ENCODE results near the gene CFAP97.

The CFAP97 gene

GRCh38 chr4:185221491-185221890, 17.7 kb upstream of the CFAP97 start:
- no peaks in the 10 kb centered on the region for H3K36me3 ChIP-seq
- H3K9me3 ChIP-seq: no peaks in the 10 kb centered on the region
- no peak for TF ChIP-seq CTCF (IDR thresholded peaks at IDR 0.05)
- no peak overlapping the region for H3K27ac ChIP-seq
- H3K4me1 ChIP-seq (ENCODE audit: control insufficient read depth in 1 of 2, insufficient read depth in 1 of 2, low read depth in 1 of 2, low read length in 1 of 2): no peaks in the 10 kb centered on the region
- H3K4me3 ChIP-seq (ENCODE audit: low read depth in 1 of 2, low read length in 1 of 2): no peak overlapping the region
- peaks cover 43% of the 10 kb centered on the region for H3K27me3 ChIP-seq

- H3K9me3 ChIP-seq: no peaks in the 10 kb centered on the region
- H3K4me1 ChIP-seq (ENCODE audit: control insufficient read depth in 1 of 2, insufficient read depth in 1 of 2, low read depth in 1 of 2, low read length in 1 of 2): no peaks in the 10 kb centered on the region
- peaks cover 42% of the 10 kb centered on the region for H3K27me3 ChIP-seq
- H3K36me3 ChIP-seq: no peaks in the 10 kb centered on the region
- no peak overlapping the region for H3K27ac ChIP-seq
- no peak for TF ChIP-seq CTCF (IDR thresholded peaks at IDR 0.05)
- no peak overlapping the region for H3K4me3 ChIP-seq (ENCODE audit: low read depth in 1 of 2, low read length in 1 of 2)
Observed at GRCh38 chr4:185219551-185220344, 15.9 kb upstream of the CFAP97 start.

DNA sequence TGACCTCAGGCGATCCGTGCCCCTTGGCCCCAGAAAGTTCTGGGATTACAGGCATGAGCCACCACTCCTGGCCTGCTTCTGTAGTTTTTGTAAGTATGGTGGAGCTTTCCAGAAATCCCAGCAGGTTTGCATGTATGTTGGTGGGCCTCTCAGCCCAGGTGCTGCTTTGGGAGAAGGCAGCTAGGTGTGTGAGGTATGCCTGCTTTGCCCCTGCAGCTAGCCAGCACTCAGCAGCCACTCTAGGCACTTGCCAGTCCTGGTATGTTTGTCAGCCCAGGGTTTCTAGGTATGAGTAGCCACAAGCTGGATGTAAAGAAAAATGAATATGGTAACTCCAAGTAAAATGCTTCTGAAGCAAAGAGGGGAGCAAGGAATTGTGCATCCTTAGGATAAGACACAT, 14.5 kb upstream of the CFAP97 start:
- H3K9me3 ChIP-seq: no peaks in the 10 kb centered on the region
- H3K27ac ChIP-seq: no peak overlapping the region
- no peaks in the 10 kb centered on the region for H3K4me1 ChIP-seq (ENCODE audit: control insufficient read depth in 1 of 2, insufficient read depth in 1 of 2, low read depth in 1 of 2, low read length in 1 of 2)
- no peak overlapping the region for H3K4me3 ChIP-seq (ENCODE audit: low read depth in 1 of 2, low read length in 1 of 2)
- no peaks in the 10 kb centered on the region for H3K36me3 ChIP-seq
- peaks cover 54% of the 10 kb centered on the region for H3K27me3 ChIP-seq
- no peak for TF ChIP-seq CTCF (IDR thresholded peaks at IDR 0.05)

DNA sequence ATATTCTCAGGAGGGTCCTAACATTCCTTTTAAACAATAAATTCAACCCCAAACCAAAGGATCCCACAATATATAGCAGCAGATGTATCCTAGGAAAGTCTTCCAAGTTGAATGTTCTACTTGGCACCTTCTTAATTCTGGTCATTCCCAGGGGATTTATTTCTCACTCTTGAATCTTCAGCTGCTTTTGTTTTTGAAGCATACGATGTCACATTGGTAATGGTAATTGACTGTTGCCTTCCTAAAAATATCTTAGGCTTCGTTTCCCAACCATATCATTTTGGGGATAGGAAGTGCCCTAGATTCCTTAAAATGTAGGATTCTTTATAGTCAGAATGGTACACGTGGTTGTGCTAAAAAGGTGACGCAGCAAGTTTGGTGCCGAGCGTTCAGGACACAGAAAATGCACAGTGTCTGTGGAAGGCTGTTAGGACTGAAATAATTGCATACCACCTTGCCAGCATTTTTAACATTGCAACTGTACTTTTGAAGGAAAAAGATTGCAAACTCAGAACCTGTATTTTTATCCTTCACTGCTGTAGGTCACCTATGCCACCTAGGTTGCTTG, 13.7 kb upstream of the CFAP97 start:
- H3K9me3 ChIP-seq: no peaks in the 10 kb centered on the region
- no peaks in the 10 kb centered on the region for H3K4me1 ChIP-seq (ENCODE audit: control insufficient read depth in 1 of 2, insufficient read depth in 1 of 2, low read depth in 1 of 2, low read length in 1 of 2)
- H3K4me3 ChIP-seq (ENCODE audit: low read depth in 1 of 2, low read length in 1 of 2): no peak overlapping the region
- TF ChIP-seq CTCF (IDR thresholded peaks at IDR 0.05): no peak
- H3K27ac ChIP-seq: no peak overlapping the region
- no peaks in the 10 kb centered on the region for H3K36me3 ChIP-seq
- H3K27me3 ChIP-seq: peaks cover 62% of the 10 kb centered on the region

- Histone ChIP-seq H3K4me1 (ENCODE audit: control insufficient read depth in 1 of 2, insufficient read depth in 1 of 2, low read depth in 1 of 2, low read length in 1 of 2) (peaks cover 6% of the 10 kb centered on the region in 2 experiments), H3K4me3 (ENCODE audit: low read depth in 1 of 2, low read length in 1 of 2) (no peak overlapping the region), H3K9me3 (no peaks in the 10 kb centered on the region), H3K27ac (no peak overlapping the region), H3K27me3 (peaks cover 85% of the 10 kb centered on the region), H3K36me3 (no peaks in the 10 kb centered on the region)
- no peak for TF ChIP-seq CTCF (IDR thresholded peaks at IDR 0.05)
Observed at GRCh38 chr4:185215261-185215660, 11.5 kb upstream of the CFAP97 start.
